Heart left ventricle (tissue), 13 donors: ENCODE data around the gene CDC42EP3.

ENCODE experiments used
- POLR2A ChIP-seq, 2 donors: fragments of 450-650 bp; IDR thresholded peaks; one replicate each; pipeline ENCODE4 v1.6.1; 2017; ENCODE audit warnings: antibody characterized with exemption in 2 of 2, mild to moderate bottlenecking in 2 of 2, moderate library complexity in 2 of 2
- TF ChIP-seq, protein P1 (sequence below), 12 donors: fragments of 200-600 bp; sonication (generic) in 4 of 12; IDR thresholded peaks; one replicate each; pipeline versions ENCODE4 v1.5.0 to v1.8.0; 2018 to 2022; ENCODE audit warnings: antibody characterized with exemption in 12 of 12, mild to moderate bottlenecking in 5 of 12
- donor health status: ischemic (EF 13 %, LVEDD 7.1; RV severe dilation, severe dysfunction).
- donor health status: DM: no; HTN: yes; CAD: no.
- donor health status: DM: no; HTN: no; CAD: no.
- donor health status: ischemic (EF 25% LVEDD 6.9; RV normal size, moderate dysfunction).
- donor health status: ischemic (EF 25% LVEDD 5.7; RV mildly dilated, moderate dysfunction).
- donor health status: ischemic (EF 35%, LVEDD 5.7; RV mildly dilated, moderate dysfunction).
- donor health status: nonischemic (EF 11% LVEDD 7.7; RV severe dilation, severe dysfunction).
- donor health status: DM: yes; HTN: yes; CAD: no.
- donor health status: PGD.
- donor health status: ischemic (EF 29% LVEDD 5.4; RV normal size, mild dysfunction).
- donor health status: nonischemic (EF 23%, LVEDD 6.1; RV moderate dilation, normal function).

DNA sequence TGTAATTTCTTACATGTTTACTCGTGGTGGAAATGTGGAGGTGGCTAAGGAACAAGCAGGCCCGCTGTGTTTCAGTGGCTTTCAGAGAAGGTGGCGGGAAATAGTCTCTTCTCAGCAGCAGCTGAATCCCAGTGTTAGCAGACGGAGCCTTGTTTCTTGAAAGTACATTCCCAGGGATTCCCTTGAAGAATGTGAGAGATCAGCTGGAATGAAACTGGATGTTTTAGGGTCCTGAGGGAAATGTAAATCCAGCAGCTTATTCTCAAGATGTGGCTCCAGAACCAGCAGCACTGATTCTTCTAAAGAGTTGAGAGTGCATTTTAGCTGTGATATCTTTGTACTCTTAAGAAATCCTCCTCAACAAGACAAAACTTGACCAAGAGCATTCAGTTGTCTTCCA is 59.1 kb downstream of the CDC42EP3 start:
- TF ChIP-seq, protein P1, sequence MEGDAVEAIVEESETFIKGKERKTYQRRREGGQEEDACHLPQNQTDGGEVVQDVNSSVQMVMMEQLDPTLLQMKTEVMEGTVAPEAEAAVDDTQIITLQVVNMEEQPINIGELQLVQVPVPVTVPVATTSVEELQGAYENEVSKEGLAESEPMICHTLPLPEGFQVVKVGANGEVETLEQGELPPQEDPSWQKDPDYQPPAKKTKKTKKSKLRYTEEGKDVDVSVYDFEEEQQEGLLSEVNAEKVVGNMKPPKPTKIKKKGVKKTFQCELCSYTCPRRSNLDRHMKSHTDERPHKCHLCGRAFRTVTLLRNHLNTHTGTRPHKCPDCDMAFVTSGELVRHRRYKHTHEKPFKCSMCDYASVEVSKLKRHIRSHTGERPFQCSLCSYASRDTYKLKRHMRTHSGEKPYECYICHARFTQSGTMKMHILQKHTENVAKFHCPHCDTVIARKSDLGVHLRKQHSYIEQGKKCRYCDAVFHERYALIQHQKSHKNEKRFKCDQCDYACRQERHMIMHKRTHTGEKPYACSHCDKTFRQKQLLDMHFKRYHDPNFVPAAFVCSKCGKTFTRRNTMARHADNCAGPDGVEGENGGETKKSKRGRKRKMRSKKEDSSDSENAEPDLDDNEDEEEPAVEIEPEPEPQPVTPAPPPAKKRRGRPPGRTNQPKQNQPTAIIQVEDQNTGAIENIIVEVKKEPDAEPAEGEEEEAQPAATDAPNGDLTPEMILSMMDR (IDR thresholded peaks at IDR 0.05) = no peak
- TF ChIP-seq POLR2A (IDR thresholded peaks at IDR 0.05) = no peak
